Measurements from ENCODE around the gene PABPC3. TPM values are rescaled to one million over a fixed set of nuclear protein-coding genes. Genes with fewer than 3 reads are reported as not detected.
A peak's percentile ranks its signal among the peaks of the same experiment; 100 is the strongest.

Gene PABPC3
- total and polyA plus RNA-seq, 2 of the 13 experiments (the other 11 are each of a cell fraction or from before 2014, with no cell fraction given) = 0.04 to 0.09 TPM

DNA sequence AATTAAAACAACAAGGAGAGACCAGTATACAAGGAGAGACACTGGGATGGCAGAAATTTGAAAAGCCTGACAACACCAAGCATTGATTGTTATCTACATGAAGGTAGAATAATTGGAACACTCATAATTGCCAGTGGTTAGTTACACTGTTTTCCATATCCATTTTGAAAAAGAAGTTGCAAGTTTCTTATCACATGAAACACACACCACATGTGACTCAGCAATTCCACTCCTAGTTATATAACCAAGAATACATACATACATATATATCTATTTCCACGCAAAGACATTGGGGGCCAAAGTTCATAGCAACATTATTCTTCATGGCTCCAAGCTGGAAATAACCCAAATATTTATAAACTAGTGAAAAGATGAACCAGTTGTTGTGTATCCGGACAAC is 15.2 kb upstream of the PABPC3 start:
- WGBS (ENCODE audit: low lambda C conversion rate) = 50% methylated on average over 2 of the region's 2 CpGs
- CTCF ChIA-PET (ENCODE audit: low intra/inter-chr PET ratio, low total read pairs) = no interaction called here
- Histone ChIP-seq H3K27ac (ENCODE audit: extremely low read length, insufficient read depth, low read length) (no peak overlapping the region), H3K36me3 (replicated peaks in 1 of 2; ENCODE audit: control insufficient read depth in 1 of 2, insufficient read depth in 2 of 2, low read length in 2 of 2) (no peaks in the 10 kb centered on the region), H3K4me1 (ENCODE audit: insufficient read depth, low read length) (no peaks in the 10 kb centered on the region), H3K27me3 (ENCODE audit: control insufficient read depth in 1 of 2, insufficient read depth in 2 of 2, low read length in 2 of 2) (no peaks in the 10 kb centered on the region), H3K4me2 (ENCODE audit: low read depth, low read length) (no peak overlapping the region), H3K4me3 (replicated peaks in 1 of 3; ENCODE audit: insufficient read depth in 1 of 3, low read depth in 2 of 3, low read length in 3 of 3) (no peak overlapping the region), H2AFZ (ENCODE audit: low read length) (no peak overlapping the region), H3K79me2 (ENCODE audit: insufficient read depth, low read length) (no peaks in the 10 kb centered on the region), H3K9ac (ENCODE audit: insufficient read depth, low read depth, low read length) (no peak overlapping the region), H4K20me1 (ENCODE audit: insufficient read depth, low read length) (no peaks in the 10 kb centered on the region), H3K9me3 (ENCODE audit: low read length) (peaks cover 11% of the 10 kb centered on the region)
- DNase-seq (ENCODE audit: low spot score) (no peak), ATAC-seq (no peak), FAIRE-seq (no peak)
- BruUV-seq (replicated peaks) = no TSS peak
- TF ChIP-seq, protein P1, sequence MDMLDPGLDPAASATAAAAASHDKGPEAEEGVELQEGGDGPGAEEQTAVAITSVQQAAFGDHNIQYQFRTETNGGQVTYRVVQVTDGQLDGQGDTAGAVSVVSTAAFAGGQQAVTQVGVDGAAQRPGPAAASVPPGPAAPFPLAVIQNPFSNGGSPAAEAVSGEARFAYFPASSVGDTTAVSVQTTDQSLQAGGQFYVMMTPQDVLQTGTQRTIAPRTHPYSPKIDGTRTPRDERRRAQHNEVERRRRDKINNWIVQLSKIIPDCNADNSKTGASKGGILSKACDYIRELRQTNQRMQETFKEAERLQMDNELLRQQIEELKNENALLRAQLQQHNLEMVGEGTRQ (IDR thresholded peaks at IDR 0.05; ENCODE audit: low read depth, low read length) = no peak
- TF ChIP-seq, protein P1 (CRISPR knock-in tag; IDR thresholded peaks at IDR 0.05; ENCODE audit: borderline replicate concordance) = no peak
- TF ChIP-seq HNRNPK (IDR thresholded peaks at IDR 0.05; ENCODE audit: low read depth, low read length, poor library complexity, severe bottlenecking) = no peak
- peak; percentile 66; the same call in 1 of the 2 replicates for TF ChIP-seq NFE2L2 (IDR thresholded peaks at IDR 0.05; ENCODE audit: low read length)
- TF ChIP-seq, protein P2, sequence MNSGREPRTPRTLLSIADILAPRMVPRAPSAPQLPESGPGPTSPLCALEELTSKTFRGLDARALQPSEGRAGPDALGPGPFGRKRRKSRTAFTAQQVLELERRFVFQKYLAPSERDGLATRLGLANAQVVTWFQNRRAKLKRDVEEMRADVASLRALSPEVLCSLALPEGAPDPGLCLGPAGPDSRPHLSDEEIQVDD (CRISPR knock-in tag; IDR thresholded peaks at IDR 0.05; ENCODE audit: borderline replicate concordance) = no peak
- TF ChIP-seq TAF15 (IDR thresholded peaks at IDR 0.05; ENCODE audit: low read depth, low read length, poor library complexity, severe bottlenecking) = no peak
- intact Hi-C loops (cut with micrococcal nuclease; ENCODE audit: unreplicated experiment) = no loop called here
- POLR2A ChIA-PET = no interaction called here
- in situ Hi-C loops (cut with HindIII; ENCODE audit: extremely low pct_ligation_motif_present, low pct_unique_long_range_greater_than_20kb) = no loop called here

DNA sequence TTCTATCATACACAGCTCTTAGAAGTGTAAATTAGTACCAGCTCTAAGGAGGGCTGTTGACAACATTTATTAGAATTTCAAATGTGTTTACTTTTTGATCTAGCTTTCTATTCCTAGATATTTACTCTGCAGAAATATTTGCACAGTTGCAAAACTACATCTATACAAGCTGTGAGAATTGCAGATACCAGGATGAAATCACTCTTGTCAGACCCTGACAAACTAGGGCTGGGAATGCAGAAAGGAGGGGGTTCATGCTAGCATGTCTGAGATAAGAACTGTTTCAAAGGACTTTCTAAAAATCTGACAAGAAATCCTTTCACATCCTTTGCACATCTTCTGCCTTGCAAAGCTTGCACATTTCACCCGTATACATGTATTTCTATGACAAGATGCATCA is 11.8 kb upstream of the PABPC3 start:
- Histone ChIP-seq H3K4me1 (ENCODE audit: insufficient read depth, low read length) (no peaks in the 10 kb centered on the region), H3K9ac (ENCODE audit: insufficient read depth, low read depth, low read length) (no peak overlapping the region), H4K20me1 (ENCODE audit: insufficient read depth, low read length) (no peaks in the 10 kb centered on the region), H3K9me3 (ENCODE audit: low read length) (peaks cover 11% of the 10 kb centered on the region), H3K27me3 (ENCODE audit: control insufficient read depth in 1 of 2, insufficient read depth in 2 of 2, low read length in 2 of 2) (no peaks in the 10 kb centered on the region), H3K36me3 (replicated peaks in 1 of 2; ENCODE audit: control insufficient read depth in 1 of 2, insufficient read depth in 2 of 2, low read length in 2 of 2) (no peaks in the 10 kb centered on the region), H3K79me2 (ENCODE audit: insufficient read depth, low read length) (no peaks in the 10 kb centered on the region), H3K4me2 (ENCODE audit: low read depth, low read length) (no peak overlapping the region), H3K4me3 (replicated peaks in 1 of 3; ENCODE audit: insufficient read depth in 1 of 3, low read depth in 2 of 3, low read length in 3 of 3) (no peak overlapping the region), H2AFZ (ENCODE audit: low read length) (no peak overlapping the region), H3K27ac (ENCODE audit: extremely low read length, insufficient read depth, low read length) (no peak overlapping the region)
- intact Hi-C loops (cut with micrococcal nuclease; ENCODE audit: unreplicated experiment) = no loop called here
- FAIRE-seq = no peak
- BruUV-seq (replicated peaks) = no TSS peak
- ChIA-PET CTCF (ENCODE audit: low intra/inter-chr PET ratio, low total read pairs) (no interaction called here), POLR2A (no interaction called here)
- ATAC-seq = no peak
- 0% methylated on average over 1 of the region's 1 CpG for WGBS (ENCODE audit: low lambda C conversion rate)
- in situ Hi-C loops (cut with HindIII; ENCODE audit: extremely low pct_ligation_motif_present, low pct_unique_long_range_greater_than_20kb) = no loop called here
- no peak for DNase-seq (ENCODE audit: low spot score)
- TF ChIP-seq ZNF879 (CRISPR knock-in tag; IDR thresholded peaks at IDR 0.05) = no peak
- no peak for TF ChIP-seq PAF1 (CRISPR knock-in tag; IDR thresholded peaks at IDR 0.05)
- TF ChIP-seq ATF4 (CRISPR knock-in tag; IDR thresholded peaks at IDR 0.05) = no peak
- no peak for TF ChIP-seq ZNF766 (CRISPR knock-in tag; IDR thresholded peaks at IDR 0.05; ENCODE audit: borderline replicate concordance)
- no peak for TF ChIP-seq ZFYVE20 (CRISPR knock-in tag; IDR thresholded peaks at IDR 0.05; ENCODE audit: borderline replicate concordance, low read depth)
- TF ChIP-seq ZNF616 (CRISPR knock-in tag; IDR thresholded peaks at IDR 0.05; ENCODE audit: low read depth) = no peak
- TF ChIP-seq KDM6A (CRISPR knock-in tag; IDR thresholded peaks at IDR 0.05; ENCODE audit: low read depth) = no peak
- TF ChIP-seq RFX3 (CRISPR knock-in tag; IDR thresholded peaks at IDR 0.05) = no peak
- no peak for TF ChIP-seq ZNF550 (CRISPR knock-in tag; IDR thresholded peaks at IDR 0.05; ENCODE audit: borderline replicate concordance)
- no peak for TF ChIP-seq ZNF768 (CRISPR knock-in tag; IDR thresholded peaks at IDR 0.05)
- TF ChIP-seq POLR2AphosphoS5 (IDR thresholded peaks at IDR 0.05; ENCODE audit: low read depth, low read length) = no peak
- no peak for TF ChIP-seq RAD51 (IDR thresholded peaks at IDR 0.05; ENCODE audit: borderline replicate concordance)
